GM06990 (cell line): Measurements from ENCODE around the gene HELB.

Experiments used
- DNase-seq: peaks from one replicate; pipeline ENCODE4 v3.0.0-alpha.2; 2011; ENCODE audit not compliant: insufficient read length; ENCODE audit errors: extremely low read depth
- H3K27me3 ChIP-seq: replicated peaks from 2 replicates; pipeline ENCODE4 v1.6.0; 2011; ENCODE audit warnings: low read length; ENCODE audit not compliant: control insufficient read depth, insufficient read depth
- H3K36me3 ChIP-seq: 2 replicates; pipeline ENCODE4 v1.5.1; 2011; ENCODE audit warnings: low read length; ENCODE audit not compliant: control insufficient read depth, insufficient read depth
- H3K4me3 ChIP-seq: replicated peaks from 2 replicates; pipeline ENCODE4 v1.5.1; 2011; ENCODE audit warnings: low read depth, mild to moderate bottlenecking, control low read depth, low read length
- CTCF ChIP-seq: IDR thresholded peaks from 2 replicates; pipeline ENCODE4 v1.5.1; 2011; ENCODE audit warnings: low read length, control low read depth, mild to moderate bottlenecking, inconsistent platforms; ENCODE audit not compliant: insufficient read depth, poor library complexity, severe bottlenecking

HELB gene

DNA sequence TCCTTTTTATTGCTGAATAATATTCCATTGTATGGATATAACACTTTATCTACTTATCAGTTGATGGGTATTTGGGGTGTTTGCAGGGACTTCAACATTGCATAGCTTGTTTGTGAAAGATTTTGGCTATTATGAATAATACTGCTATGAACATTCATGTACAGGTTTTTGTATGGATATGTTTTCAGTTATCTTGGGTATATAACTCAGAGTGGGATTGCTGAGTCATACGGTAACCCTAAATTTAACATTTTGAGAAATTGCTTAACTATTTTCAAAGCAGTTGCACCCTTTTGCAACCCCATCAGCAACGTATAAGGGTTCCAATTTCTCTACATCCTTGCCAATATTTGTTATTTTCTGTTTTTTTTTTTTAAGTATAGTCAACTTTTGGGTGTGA, 27.3 kb upstream of the HELB start:
- Histone ChIP-seq H3K36me3 (no peaks in the 10 kb centered on the region), H3K4me3 (no peak overlapping the region), H3K27me3 (no peaks in the 10 kb centered on the region)
- peak; percentile 6 for DNase-seq
- no peak for TF ChIP-seq CTCF

- TF ChIP-seq CTCF = peak; percentile 57
- H3K4me3 ChIP-seq = no peak overlapping the region
- no peak for DNase-seq
- no peaks in the 10 kb centered on the region for H3K27me3 ChIP-seq
- no peaks in the 10 kb centered on the region for H3K36me3 ChIP-seq
Observed at GRCh38 chr12:66279123-66279712, 23.1 kb upstream of the HELB start.

- no peak for TF ChIP-seq CTCF
- DNase-seq = no peak
- H3K27me3 ChIP-seq = no peaks in the 10 kb centered on the region
- no peaks in the 10 kb centered on the region for H3K36me3 ChIP-seq
- no peak overlapping the region for H3K4me3 ChIP-seq
Observed at GRCh38 chr12:66280561-66280960, 21.7 kb upstream of the HELB start.

DNA sequence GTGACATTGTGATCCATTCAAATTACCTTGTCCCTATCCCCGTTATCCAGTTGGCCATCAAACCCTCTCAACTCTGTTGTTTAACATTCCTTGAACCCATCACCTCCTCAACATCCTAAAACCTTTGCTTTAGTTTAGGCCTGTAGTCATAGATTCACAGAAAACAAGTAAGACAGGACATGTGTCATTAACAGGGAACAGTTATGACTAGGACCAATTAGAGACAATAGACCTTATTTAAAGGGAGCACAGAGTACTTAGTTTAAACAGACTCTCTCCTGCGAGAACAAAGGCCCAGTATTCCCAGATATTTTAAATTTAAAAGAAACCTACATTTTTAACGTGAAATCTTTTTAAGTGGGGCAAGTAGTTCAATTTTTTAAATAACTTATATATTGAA, 20.0 kb upstream of the HELB start:
- no peak for TF ChIP-seq CTCF
- no peak for DNase-seq
- no peak overlapping the region for H3K4me3 ChIP-seq
- H3K27me3 ChIP-seq = no peaks in the 10 kb centered on the region
- H3K36me3 ChIP-seq = no peaks in the 10 kb centered on the region

DNA sequence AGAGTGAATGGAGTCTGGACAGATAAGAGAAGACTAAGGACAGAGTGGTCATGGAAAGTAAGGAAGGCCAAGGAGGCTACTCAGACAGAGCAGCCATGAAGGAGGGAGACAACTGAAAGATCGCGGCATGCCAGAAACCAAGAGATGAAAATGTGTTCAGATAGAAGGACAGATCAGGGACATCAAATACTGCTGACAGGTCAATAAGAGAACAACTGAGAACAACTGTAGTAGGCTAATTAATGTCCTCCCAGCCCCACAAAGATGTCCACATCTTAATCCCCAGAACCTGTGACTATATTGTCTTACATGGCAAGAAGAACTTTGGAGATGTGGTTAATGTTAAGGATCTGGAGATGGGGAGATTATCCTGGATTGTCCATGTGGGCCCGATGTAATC, 15.0 kb upstream of the HELB start:
- TF ChIP-seq CTCF = no peak
- H3K4me3 ChIP-seq = no peak overlapping the region
- no peaks in the 10 kb centered on the region for H3K27me3 ChIP-seq
- H3K36me3 ChIP-seq = no peaks in the 10 kb centered on the region
- DNase-seq = no peak

DNA sequence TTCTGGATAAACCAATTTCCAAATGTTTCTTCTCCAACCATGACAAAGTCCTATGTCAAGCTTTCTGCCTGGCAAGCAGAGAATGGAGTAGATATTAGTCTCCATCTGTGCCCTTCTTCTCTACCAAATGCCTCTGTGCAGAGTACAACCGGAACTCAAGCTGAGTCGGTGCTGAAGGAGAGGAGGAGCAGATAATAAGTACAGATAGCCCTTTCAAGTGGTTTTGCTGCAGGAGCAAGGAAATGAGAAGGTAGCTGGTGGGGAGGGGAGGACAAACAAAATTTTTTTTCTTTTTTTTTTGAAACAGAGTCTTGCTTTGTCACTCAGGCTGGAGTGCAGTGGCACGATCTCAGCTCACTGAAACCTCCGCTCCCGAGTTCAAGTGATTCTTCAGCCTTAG, 14.2 kb upstream of the HELB start:
- Histone ChIP-seq H3K27me3 (no peaks in the 10 kb centered on the region), H3K4me3 (no peak overlapping the region), H3K36me3 (no peaks in the 10 kb centered on the region)
- no peak for DNase-seq
- TF ChIP-seq CTCF = no peak
